OCI-LY7 (cell line): ENCODE data around the gene PNCK.

Experiments used
- CTCF ChIP-seq: fragments of 200-600 bp; sonication (generic); conservative IDR thresholded peaks from 2 replicates; pipeline ENCODE4 v1.5.1; 2014; ENCODE audit warnings: mild to moderate bottlenecking, antibody characterized with exemption, low read length, moderate library complexity, mixed read lengths
- EZH2phosphoT487 ChIP-seq: fragments of 200-600 bp; sonication (generic); IDR thresholded peaks from 2 replicates; pipeline ENCODE4 v1.6.1; 2018; ENCODE audit warnings: low read depth, borderline replicate concordance, mild to moderate bottlenecking, mixed run types, antibody characterized with exemption, low read length, moderate library complexity, mixed read lengths

GRCh38 chrX:153685156-153685536 is 11.5 kb upstream of the PNCK start:
- TF ChIP-seq CTCF, result no peak
- TF ChIP-seq EZH2phosphoT487, result no peak
